HG03460 (cell line): ENCODE measurements around the gene DEDD.

Source experiments
- ATAC-seq: cut with Tn5 transposase; IDR thresholded peaks from one replicate; pipeline ENCODE4 v1.9.1; 2021; ENCODE audit not compliant: unreplicated experiment

The DEDD gene

GRCh38 chr1:161163793-161164192 lies 31.3 kb upstream of the DEDD start:
- no peak for ATAC-seq

DNA sequence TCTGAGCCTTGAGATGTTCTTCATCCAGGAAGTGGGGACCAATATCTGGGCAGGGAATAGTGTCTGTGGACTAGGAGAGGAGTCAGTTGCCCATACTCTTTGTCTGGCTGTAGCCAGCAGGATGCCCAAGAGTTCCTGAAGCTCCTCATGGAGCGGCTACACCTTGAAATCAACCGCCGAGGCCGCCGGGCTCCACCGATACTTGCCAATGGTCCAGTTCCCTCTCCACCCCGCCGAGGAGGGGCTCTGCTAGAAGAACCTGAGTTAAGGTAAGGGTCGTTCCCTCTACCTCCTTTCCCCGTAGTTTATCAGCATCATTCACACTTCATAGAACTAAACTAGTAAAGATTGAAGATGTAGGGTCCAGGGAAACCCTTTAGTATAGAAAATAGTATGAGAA lies 30.3 kb upstream of the DEDD start:
- ATAC-seq, result no peak

DNA sequence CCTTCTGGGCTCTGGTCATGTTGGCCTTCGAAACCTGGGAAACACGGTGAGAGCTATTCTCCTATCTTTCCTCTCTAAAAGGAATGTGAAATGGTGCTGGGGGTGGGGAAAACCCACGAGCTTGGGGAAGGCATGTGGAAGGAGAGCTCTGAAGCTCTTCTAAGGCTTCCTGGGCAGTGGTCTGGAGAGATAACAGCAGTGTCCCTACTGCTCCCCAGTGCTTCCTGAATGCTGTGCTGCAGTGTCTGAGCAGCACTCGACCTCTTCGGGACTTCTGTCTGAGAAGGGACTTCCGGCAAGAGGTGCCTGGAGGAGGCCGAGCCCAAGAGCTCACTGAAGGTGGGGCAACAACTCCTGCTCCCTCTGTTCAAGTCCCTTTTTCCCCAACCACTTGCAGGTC lies 29.6 kb upstream of the DEDD start:
- no peak for ATAC-seq

DNA sequence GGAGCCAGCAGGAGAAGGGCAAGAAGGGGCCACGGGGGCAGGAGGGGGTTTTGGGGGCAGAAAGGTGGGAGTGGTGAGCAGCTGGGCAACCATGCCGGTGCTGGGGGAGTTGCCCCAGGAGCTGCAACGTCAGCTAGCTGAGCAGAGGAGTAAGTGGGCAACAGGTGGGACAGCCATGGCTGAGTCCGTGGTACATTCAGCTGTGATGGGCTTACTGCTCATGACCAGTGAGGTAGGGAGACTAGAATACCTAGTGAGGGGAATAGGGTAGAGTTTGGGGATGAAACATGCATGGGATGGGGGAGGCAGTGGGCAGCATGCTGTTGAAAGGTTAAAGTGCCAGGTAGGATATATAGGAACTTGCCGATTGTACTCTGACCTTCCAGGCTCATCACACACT lies 29.2 kb upstream of the DEDD start:
- ATAC-seq, result no peak

DNA sequence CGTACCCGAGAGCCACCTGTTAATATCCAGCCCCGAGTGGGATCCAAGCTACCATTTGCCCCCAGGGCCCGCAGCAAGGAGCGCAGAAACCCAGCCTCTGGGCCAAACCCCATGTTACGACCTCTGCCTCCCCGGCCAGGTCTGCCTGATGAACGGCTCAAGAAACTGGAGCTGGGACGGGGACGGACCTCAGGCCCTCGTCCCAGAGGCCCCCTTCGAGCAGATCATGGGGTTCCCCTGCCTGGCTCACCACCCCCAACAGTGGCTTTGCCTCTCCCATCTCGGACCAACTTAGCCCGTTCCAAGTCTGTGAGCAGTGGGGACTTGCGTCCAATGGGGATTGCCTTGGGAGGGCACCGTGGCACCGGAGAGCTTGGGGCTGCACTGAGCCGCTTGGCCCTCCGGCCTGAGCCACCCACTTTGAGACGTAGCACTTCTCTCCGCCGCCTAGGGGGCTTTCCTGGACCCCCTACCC lies 28.2 kb upstream of the DEDD start:
- ATAC-seq, result no peak

GRCh38 chr1:161159913-161160243 lies 27.4 kb upstream of the DEDD start:
- no peak for ATAC-seq

DNA sequence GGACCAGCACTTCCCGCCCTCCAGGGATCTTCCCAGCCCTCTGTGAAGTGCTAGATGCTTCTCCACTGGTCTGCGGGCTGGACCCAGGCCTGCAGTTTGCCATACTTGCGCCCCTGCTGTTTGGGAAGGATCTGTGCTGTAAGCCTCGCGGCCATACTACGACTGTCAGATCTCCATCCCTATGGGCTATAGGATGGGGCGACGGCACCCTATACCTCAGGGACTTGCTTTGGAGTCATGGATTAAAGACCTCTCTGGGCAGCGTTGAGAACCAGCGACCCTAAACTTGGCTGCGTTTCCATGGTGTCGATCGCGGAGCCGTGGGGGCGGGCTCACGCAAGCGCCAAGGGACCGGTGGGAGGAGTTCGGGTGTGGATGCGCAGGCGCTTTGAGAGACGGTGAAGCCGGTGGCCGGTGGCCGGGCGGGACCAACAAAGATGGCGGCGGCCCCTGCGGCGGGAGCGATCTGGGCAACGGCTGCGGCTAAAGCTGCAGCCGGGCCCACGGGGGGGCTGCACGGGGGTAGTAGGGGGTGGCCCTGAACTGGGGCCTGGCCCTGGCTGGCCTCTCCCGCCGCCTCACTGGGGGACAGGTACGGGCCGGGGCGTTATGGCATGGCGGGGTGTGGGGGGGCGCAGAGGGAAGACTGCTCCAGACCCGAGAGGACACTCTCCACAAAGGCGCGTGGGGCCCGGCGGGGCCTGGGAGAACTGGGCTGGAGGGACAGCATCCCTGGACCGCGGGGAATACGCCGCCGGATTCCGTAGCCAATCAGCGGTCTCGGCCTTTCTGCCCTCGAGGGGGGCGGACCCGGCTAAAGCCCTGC lies 26.8 kb upstream of the DEDD start, which contains the start of gene USP21:
TSS of gene USP21 (plus strand) at position 414 of the 826 bp plus-strand sequence. CDS start 1,141 bp downstream, outside the sequence.
- peak; percentile 85 for ATAC-seq

- ATAC-seq, result no peak
Measured at GRCh38 chr1:161158316-161159010, 26.0 kb upstream of the DEDD start.

DNA sequence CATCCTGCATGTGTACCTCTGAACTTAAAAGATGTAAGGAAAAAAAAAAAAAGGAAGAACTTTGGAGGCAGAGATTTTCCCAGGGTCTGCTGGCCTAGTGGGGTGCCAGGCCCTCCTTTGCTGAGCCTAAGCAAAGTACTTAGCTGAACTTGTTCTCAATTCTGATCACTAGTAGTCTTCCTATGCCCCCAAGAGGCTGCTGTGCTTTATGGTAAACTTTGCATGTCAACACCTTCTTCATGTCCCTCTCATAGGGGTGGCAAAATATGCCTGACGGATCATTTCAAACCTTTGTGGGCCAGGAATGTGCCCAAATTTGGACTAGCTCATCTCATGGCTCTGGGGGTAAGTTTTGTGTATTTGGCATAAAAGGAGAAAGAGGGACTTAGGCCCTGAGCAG lies 25.4 kb upstream of the DEDD start:
- no peak for ATAC-seq

DNA sequence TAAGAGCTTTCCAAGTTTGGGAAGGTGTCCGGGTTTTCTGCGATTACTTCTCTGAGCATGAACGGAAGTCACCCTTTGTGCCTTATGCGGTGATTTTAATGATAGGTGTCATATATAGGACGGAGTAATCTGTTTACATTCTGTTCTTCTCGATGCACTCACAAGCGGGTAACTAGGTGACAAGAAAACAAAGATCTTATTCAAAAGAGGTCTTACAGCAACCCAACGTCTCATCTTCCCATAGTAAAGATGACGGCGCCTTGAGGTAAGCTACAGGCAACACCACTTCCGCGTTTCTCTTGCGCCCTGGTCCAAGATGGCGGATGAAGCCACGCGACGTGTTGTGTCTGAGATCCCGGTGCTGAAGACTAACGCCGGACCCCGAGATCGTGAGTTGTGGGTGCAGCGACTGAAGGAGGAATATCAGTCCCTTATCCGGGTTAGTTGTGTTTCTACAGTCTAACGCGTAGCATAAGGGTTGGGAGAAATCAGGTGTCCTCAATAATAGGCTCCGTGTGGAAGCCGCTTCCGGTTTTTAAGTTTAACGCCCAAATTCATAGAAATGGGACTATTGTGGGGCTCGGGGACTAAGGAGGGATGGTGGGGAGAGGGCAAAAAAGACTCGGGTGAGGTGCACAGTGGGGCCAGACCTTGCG lies 21.3 kb upstream of the DEDD start, which contains the start of gene UFC1:
TSS of gene UFC1 (plus strand) at position 297 of the 656 bp plus-strand sequence. CDS start at position 317, 20 bp downstream.
- ATAC-seq, result peak; percentile 83

DNA sequence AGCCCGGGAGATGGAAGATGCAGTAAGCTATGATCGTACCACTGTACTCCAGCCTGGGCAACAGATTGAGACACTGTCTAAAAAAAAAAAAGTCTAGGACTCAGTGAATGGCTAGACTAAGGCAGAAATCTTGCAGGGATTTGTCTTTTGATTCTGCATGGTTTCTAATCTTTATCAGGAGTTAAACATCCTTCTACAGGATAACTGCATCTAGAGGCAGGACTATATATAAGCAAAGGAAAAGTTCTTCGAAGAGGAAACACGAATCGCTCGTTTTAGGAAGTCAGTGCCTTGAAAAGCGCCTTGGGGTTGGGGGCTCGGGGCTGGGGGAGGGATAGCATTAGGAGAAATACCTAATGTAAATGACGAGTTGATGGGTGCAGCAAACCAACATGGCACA lies 20.7 kb upstream of the DEDD start:
- peak; percentile 7 for ATAC-seq

DNA sequence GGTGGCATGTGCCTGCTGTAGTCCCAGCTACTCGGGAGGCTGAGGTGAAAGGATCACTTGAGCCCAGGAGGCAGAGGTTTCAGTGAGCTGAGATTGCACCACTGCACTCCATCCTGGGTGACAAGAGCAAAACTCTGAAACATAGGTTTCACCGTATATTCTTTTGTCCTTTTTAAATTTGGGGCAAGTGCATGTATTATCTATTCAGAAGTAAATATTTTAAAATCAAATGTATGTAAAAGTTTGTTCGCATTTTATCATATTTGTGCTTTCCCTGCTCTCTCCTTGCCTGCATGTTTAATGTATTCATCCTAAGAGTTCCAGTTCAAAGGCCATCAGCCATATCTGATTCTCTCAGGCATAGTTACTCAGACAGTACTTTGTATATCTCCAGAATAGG lies 13.4 kb upstream of the DEDD start:
- ATAC-seq, result no peak

DNA sequence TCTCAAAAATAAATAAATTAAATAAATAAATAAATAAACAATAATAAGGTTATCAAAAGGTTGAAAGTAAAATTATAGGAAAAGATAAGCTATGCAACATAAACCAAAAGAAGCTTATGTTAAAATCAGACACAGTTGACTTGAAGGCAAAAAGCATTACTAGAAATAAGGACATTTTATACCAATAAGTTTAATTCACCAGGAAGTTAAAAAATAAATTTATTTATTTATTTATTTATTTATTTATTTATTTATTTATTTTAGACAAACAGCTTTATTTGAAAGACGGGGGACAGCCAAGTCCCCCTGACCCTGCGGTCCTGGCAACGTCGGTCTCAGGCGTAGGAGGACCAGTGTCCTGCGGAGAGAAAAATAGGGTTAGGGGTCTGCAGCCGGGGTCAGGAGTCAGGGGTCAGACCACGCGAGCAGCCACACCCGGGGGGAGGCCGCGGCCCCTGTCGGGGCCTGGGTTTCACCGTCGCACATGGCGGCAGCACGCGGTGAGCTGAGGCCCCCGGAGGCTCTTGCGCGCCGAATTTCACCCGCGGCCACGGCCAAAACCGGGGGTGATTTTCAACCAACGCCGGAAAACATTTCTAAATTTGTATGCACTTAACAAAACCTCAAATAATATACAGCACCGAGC lies 8.4 kb upstream of the DEDD start:
- no peak for ATAC-seq

- no peak for ATAC-seq
Measured at GRCh38 chr1:161139766-161140165, 7.3 kb upstream of the DEDD start.

GRCh38 chr1:161138431-161138830 lies 6.0 kb upstream of the DEDD start:
- no peak for ATAC-seq

- no peak for ATAC-seq
Measured at GRCh38 chr1:161137881-161138280, 5.4 kb upstream of the DEDD start.

DNA sequence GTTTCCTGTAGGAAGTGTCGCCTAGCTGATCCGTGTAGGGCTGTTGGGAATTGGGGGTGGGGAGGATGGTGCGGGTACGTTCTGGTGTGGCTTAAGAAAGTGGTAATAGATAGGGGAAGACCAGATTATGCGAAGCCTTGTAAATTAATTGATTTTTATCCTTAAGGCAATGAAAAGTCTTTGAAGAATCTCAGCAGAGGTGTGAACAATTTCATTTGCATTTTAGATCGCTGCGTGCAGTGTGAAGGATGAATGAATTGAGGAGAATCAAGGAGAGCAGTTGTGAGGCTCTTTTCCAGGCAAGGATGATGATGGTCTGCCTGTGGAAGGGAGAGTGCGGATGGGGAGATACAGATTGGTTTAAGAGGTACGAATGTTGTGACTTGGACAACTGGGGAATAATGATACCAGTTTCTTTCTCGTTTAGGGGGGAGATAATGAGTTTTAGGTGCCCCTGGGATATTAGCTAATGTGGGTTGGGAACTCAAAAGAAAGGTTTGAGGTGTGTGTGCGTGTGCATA lies 813 bp upstream of the DEDD start:
- ATAC-seq, result no peak

DNA sequence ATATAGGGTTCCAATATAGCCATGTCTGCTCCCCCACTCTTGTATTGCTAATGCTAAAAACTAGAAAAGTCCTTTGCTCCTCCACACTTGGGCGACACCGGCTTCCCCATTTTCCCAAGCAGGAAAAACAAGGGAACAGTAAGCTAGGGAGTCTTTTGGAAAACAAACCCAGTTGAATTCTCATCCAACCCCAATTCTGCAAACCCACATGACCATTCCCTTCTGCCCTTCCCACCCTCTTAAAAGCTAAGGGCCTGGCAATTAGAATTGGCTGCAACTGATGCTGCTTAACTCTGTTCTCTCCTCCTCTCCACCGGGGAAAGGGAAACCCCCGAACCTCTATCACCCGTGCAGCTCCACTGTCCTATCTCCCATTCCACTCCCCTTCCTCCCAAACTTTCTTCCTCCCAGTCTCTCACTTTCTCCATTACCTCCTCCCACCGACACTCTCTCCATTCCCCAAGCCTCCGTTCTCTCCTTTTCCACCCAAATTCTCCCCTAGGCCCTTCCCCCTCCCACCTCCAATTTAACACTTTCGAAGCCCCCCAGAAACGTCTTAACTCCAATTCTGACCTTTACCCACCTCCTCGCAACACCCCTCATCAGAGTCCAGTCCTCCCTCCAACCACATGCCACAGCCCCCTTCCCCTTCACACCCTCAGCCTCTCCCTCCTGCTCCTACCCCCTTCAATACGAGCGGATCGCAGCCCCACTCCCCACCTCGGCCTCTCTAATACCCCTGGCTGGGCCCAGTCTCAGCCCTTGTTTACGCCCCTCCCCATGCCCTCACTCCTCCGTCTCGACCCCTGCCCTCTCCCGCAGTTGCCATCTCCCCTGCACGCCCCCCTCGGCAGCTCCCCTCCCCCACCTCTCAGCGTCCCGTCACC lies 701 bp downstream of the DEDD start:
- peak; percentile 5 for ATAC-seq

DNA sequence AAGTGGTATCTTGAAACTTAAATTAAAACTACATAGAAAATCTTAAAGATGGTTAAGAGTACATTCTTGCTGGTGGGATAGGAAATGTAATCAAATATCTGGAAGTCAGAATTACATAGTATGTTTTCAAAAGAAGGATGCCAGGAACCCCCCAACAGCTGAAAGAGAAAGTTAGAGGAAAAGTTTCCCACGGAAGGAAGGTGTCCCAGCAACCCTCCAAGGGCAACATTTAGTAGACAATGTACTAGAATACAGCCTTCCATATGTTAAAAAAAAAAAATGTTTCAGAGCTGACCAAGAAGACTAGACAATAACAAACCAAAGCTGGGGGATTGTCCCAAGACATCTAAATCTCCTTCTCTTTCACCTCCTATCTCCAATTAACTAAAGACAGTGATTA lies 2.2 kb downstream of the DEDD start:
- ATAC-seq, result no peak
